ENCODE measurements around the gene ADGRD1.

DNA sequence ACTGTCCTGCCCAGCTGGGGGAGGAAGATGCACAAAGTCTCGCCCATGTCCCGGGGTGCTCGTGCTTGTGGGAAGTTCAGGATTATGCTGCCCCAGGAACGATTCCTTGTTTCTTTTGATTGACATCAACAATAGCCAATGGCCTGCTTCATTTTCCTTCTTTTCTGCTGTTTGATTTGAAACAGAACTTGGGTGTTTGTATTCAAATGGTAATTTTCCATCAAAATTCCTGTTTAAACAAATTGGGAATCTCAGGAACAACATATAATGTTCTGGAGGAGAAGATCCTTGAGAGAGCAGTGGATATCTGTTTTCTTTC is 97.4 kb downstream of the ADGRD1 start:
- TF ChIP-seq POLR2AphosphoS5 (IDR thresholded peaks at IDR 0.05; ENCODE audit: borderline replicate concordance, low read depth, low read length), result no peak
- TF ChIP-seq EZH2 (IDR thresholded peaks at IDR 0.05), result no peak
- no peak for TF ChIP-seq FOXP2 (optimal IDR thresholded peaks at IDR 0.05; ENCODE audit: control extremely low read depth, extremely low read length, insufficient read depth)

Data from SK-N-MC (cell line).